ENCODE results near the gene THBS1. TPM values are rescaled to one million over a fixed set of nuclear protein-coding genes. Genes with fewer than 3 reads are reported as not detected.
A peak's percentile ranks its signal among the peaks of the same experiment; 100 is the strongest.

The THBS1 gene
- polyA plus RNA-seq, 1 donor = 184 TPM

DNA sequence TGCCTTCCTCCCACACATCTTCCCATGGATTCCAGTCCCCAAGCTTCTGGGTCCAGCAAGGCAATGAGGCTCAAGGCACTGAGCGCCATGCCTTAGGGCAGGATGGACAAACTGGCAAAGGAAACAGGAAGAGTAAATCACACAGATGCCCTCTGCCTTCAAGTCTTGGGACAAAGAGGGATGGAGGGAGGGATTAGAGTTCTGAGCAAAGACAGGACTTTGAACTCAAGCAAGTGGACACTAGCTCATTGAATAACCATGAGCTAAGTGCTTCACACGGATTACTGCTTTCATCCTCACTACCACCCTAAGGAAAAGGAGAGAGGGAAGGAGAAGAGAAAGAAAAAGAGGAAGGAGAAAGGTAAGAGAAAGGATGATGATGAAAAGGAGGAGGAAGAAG lies 7.6 kb upstream of the THBS1 start:
- no peak for DNase-seq

DNA sequence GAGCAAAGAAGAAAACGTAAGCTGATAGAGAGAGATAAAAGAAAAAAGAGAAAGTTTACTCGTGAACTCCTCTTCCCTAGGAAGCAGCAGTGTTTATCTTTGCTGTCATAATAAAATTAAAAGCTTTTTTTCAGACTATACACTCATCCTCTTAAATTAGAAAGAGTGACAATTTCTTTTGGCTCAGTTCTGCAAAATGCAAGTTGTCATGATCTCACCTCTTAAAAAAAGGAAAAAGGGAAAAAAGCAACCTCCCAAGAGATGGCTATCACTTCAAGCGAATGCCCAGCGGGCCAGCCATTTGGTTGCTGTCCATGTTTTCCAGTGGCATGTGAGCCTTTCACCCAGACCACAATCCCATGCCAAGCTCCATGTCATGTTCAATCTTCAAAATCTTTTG lies 7.0 kb upstream of the THBS1 start:
- no peak for DNase-seq

DNA sequence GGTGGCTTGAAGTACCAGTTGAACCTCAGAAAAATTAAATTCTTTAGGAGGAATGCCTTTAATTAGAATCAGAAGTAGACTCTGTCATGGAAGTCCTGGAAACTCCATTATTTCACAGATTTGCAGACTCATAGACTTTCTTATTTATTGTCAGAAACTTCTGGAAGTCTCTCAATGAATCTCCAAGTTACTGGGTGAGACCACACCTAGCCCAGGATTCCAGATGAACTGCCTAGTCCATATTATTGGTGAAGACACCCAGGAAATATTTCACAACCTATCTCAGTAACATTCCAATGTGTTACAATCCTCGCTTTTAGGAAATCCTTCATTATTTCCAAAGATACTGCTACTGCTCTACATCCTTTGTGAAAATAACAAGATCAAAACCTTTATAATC lies 6.5 kb upstream of the THBS1 start:
- no peak for DNase-seq

DNA sequence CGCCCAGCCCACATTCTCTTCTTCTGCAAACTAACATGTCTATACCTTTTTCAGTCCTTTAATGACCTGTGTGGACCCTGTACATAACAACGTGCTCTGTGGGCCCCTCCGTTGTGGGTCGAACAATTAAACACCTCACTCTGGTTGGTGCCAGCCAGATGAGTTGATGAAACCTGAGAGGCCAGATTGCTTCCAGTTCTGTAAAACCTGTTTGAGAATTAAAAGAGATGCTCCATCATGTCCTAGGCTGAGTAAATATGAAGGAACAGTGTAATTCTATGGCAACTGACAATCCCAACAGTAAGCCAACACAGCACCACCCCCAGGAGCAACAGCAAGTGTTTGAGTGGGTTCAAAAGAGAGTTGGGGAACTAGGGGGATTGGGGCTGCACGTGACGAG lies 5.7 kb upstream of the THBS1 start:
- no peak for DNase-seq

- no peak for DNase-seq
Observed at GRCh38 chr15:39578851-39579486, 1.9 kb upstream of the THBS1 start.

DNA sequence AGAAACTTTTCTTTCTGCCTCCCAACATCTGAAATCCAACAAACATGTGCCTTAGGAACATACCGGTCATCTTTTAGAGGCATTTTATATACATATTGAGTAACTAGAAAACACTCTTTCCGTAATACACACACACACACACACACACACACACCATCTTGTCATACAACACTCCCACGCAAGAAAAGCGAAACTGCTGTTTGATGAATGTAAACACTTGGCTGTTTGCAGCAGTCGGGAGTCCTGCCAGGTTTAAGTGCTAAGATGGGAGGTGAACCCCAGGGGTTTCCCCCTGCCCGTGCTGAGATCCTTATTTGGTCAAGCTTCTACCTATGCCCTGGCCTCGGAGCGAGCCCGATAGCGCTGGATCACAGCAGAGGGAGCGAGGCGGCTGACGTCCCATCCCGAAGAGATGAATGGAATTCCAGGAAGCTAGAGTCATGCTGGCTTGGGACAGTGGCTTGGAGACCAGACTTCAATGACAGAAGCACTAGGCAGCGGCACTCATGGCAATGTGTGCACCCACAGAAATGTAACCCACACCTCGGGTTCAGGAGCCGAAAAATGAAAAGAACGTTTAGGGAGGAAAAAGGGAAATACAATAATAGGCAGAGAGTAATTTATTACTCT lies 1.3 kb upstream of the THBS1 start:
- peak; percentile 63 for DNase-seq

- DNase-seq = peak; percentile 94
Observed at GRCh38 chr15:39580117-39580484, 778 bp upstream of the THBS1 start.

DNA sequence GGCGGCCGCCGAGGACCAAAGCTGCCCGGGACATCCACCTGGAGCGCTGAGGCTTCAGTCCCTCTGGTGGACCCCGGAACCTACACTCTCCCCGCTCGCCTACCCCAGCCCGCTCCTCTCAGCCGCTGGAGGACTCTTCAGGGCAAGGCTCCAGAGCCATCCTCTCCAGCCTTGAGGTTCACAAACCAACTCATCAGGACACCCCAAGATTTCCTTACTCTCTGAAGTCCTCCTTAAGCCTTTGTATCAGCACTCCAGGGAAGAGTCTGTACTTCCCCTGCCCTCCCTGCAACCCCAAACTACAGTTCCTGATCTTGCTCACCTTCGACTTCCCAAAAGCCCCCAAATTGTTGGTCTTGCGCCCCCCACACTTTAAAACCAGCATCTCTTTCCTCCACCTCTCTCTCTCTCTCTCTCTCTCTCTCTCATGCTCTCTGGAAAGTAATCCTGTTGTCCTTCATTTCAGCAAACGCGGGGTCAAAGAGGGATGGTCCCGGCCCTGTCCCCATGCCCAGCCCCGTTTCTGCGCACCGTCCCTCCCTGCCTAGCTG lies 438 bp downstream of the THBS1 start:
- DNase-seq = no peak

DNA sequence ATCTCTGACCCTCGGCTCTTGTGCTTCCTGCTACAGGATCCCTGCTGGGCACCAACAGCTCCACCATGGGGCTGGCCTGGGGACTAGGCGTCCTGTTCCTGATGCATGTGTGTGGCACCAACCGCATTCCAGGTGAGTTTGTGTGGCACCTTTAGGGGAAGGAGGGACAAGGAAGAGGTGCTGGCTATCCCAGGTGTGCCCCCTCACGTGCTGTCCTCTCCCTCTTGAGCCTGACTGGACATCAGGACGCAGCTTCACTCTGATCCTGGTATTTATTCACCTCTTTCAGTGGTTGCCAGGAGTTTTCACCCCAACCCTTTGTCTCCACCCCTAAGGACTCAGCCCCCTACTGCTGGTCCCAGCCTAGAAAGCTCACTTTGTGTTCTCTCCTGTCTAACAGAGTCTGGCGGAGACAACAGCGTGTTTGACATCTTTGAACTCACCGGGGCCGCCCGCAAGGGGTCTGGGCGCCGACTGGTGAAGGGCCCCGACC lies 960 bp downstream of the THBS1 start:
- DNase-seq = no peak

DNA sequence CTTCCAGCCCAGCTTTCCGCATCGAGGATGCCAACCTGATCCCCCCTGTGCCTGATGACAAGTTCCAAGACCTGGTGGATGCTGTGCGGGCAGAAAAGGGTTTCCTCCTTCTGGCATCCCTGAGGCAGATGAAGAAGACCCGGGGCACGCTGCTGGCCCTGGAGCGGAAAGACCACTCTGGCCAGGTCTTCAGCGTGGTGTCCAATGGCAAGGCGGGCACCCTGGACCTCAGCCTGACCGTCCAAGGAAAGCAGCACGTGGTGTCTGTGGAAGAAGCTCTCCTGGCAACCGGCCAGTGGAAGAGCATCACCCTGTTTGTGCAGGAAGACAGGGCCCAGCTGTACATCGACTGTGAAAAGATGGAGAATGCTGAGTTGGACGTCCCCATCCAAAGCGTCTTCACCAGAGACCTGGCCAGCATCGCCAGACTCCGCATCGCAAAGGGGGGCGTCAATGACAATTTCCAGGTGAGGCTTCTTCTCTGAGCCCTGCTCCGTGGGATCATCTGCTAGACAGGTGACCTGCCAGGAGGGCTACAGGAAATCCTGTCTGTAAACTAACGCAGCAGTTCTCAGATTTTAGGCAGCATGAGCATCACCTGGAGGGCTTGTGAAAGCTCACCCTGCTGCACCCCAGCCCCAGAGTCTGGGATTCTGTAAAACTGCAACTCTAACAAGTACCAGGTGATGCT lies 1.6 kb downstream of the THBS1 start:
- no peak for DNase-seq

- DNase-seq = no peak
Observed at GRCh38 chr15:39582977-39583595, 2.2 kb downstream of the THBS1 start.

DNA sequence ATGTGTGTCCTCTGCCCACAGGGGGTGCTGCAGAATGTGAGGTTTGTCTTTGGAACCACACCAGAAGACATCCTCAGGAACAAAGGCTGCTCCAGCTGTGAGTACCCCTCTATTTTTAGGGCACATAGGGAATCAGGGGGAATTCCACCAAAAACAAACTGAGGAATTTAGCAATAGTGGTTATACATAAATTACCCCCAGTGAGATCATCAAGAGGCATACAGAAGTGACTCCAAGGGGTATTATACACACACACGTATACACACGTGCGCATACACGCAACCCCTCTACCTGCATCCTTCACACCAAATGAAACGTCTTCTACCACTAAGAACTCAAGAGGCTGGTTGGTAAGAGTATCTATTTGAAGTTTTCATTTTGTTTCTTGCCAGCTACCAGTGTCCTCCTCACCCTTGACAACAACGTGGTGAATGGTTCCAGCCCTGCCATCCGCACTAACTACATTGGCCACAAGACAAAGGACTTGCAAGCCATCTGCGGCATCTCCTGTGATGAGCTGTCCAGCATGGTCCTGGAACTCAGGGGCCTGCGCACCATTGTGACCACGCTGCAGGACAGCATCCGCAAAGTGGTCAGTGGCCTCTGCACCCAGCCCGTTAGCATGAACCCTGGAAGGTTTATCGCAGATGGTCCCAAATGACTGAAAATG lies 2.9 kb downstream of the THBS1 start:
- no peak for DNase-seq

GRCh38 chr15:39584266-39584659 lies 3.4 kb downstream of the THBS1 start:
- DNase-seq = no peak

- no peak for DNase-seq
Observed at GRCh38 chr15:39584662-39585388, 3.9 kb downstream of the THBS1 start.

GRCh38 chr15:39585389-39585841 lies 4.5 kb downstream of the THBS1 start:
- DNase-seq = no peak

DNA sequence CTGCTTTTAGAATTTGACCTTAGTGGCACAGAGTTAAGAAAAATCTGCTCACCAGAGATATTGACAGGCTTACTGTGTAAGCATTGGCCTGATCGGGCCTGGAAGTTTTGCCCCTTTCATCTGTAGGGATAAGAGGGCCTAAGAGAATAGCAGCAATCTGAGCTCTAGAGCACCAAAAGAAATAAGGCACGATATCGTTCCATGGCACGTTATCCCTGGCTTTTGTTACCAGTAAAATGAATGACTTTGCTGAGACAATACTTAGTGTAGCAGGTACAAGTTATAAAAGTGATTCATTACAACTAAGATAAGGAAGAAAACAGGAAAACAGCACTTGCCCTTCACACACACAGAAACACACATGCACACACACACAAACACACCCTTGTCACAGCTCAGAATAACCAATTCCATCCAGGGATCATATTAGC lies 5.0 kb downstream of the THBS1 start:
- DNase-seq = no peak

GRCh38 chr15:39586387-39587095 lies 5.7 kb downstream of the THBS1 start:
- DNase-seq = no peak

DNA sequence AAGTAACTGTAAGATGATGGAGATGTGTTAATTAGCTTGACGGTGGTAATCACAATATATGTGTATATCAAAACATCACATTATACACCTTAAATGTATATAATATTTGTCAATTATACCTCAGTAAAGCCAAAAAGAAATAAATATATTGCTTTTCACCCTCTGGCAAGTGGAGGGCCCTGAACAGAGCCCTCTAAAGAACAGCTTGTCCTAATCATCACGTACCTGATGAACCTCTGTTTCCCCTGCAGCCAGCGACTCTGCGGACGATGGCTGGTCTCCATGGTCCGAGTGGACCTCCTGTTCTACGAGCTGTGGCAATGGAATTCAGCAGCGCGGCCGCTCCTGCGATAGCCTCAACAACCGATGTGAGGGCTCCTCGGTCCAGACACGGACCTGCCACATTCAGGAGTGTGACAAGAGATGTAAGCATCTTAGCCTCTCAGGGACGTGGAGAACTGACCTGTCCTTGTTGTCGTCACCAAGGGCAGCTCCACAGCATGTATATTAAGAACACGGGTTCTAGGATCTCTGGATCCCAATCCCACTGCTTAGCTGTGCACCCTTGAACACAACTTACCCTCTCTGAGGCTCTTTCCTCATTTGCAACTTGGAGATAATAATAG lies 6.3 kb downstream of the THBS1 start:
- no peak for DNase-seq

DNA sequence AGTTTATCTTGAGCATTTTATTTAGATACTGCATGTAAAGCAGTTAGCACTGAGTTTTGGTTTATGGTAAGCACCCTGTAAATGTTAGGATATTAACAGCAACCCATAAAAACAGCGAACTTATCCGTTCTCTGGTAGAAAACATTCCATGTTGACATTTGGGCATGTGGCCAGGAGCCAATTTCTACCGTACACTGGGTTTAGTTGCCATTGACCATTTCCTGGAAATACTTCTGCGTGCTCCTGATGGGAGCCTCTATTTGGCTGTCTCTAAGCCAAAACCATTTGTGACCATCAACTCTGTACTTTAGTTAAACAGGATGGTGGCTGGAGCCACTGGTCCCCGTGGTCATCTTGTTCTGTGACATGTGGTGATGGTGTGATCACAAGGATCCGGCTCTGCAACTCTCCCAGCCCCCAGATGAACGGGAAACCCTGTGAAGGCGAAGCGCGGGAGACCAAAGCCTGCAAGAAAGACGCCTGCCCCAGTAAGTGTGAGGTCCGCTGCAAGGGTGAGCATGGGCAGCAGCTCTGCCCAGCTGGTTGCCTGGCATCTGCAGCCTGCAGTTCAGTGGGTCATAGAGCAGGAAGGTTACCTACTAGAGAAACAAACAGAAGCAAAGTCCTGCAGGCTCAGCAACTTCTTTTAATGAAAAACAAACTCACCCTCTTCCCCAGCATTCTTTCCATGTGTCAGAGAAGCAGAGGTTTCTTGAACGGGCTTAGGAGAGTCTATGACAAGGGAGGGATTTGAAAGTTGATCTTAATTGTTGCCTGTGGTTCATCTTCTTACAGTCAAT lies 7.1 kb downstream of the THBS1 start:
- DNase-seq = no peak
